HG03196 (cell line): Measurements from ENCODE around the gene BCL2L12.
"Not testable (repeated sequence)": the region's sequence is repeated elsewhere in the genome, so short reads cannot be mapped to it uniquely, and the experiment has no call there.

ENCODE experiments used
- ATAC-seq: cut with Tn5 transposase; IDR thresholded peaks from one replicate; pipeline ENCODE4 v1.9.1; 2021; ENCODE audit not compliant: unreplicated experiment

BCL2L12 gene

DNA sequence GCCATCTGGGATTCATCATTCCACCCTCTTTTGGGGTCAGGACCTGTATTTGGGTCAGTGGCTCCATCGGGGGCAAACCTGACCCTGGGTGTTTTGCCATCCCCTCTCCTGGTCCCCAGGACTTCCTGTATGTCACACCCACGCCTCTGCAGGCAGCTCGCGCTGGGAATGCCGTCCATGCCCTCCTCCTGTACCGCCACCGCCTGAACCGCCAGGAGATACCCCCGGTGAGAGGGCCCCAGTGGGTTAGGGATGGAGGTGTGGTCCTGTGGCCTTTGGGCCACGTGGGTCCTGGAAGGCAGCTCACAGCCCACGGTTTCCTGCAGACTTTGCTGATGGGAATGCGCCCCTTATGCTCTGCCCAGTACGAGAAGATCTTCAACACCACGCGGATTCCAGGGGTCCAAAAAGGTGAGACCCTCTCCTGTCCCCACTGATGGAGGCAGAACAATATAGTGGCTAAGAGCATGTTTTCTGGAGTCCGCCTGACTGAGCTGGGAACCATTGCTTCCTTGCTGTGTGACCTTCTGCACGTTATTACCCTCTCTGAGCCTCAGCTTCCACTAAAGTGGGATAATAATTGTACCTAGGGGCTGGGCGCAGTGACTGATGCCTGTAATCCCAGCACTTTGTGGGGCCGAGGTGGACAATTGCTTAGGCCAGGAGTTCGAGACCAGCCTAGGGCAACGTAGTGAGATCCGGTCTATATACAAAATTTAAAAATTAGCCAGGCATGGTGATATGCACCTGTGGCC lies 39.3 kb downstream of the BCL2L12 start:
- no peak for ATAC-seq

DNA sequence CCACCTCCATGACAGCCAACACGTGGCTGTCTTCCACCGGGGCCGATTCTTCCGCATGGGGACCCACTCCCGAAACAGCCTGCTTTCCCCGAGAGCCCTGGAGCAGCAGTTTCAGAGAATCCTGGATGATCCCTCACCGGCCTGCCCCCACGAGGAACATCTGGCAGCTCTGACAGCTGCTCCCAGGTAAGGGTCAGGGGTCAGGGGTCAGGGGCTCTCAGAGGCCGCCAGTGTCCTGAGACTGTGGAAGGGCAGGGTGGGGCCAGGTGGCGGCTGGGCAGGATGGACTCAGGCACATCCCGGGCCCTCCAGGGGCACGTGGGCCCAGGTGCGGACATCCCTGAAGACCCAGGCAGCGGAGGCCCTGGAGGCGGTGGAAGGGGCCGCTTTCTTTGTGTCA lies 40.2 kb downstream of the BCL2L12 start:
- no peak for ATAC-seq

DNA sequence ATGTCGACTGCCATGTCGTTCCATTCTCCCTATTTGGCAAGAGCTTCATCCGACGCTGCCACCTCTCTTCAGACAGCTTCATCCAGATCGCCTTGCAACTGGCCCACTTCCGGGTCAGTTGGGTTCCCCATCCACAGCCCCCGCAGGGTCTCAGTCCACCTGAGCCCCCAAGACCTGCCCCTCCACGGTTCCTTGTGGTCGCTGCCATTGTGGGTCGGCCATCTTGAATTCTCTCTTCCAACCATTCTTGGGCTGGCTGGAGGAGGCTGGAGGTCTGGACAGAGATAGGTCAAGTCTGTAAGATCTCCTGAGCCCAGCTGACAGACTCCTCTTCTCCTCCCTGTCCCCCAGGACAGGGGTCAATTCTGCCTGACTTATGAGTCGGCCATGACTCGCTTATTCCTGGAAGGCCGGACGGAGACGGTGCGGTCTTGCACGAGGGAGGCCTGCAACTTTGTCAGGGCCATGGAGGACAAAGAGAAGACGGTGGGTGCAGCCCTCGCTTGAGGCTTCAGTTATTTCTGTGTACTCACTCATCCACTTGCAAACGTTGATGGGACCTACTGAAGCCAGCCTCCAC lies 44.7 kb downstream of the BCL2L12 start:
- ATAC-seq: no peak

DNA sequence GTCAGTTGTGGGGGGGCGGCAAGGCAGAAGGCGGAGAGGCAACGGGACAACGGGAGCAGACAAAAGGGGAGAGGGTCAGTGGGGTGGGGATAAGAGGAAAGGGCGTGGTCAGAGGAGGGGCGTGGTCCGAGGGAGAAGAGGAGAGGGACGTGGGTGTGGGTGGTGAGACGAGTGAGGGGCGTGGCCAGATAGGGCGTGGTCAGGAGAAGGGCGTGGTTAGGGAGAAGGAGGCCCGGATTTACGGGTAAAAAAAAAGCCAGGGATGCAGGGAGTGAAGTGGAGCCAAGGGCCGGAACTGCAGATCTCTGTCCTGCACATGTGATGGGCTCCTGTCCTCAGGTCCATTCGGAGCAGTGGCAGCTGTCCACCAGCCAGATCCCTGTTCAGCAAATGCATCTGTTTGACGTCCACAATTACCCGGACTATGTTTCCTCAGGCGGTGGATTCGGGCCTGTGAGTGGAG lies 46.7 kb downstream of the BCL2L12 start:
- ATAC-seq: no peak

DNA sequence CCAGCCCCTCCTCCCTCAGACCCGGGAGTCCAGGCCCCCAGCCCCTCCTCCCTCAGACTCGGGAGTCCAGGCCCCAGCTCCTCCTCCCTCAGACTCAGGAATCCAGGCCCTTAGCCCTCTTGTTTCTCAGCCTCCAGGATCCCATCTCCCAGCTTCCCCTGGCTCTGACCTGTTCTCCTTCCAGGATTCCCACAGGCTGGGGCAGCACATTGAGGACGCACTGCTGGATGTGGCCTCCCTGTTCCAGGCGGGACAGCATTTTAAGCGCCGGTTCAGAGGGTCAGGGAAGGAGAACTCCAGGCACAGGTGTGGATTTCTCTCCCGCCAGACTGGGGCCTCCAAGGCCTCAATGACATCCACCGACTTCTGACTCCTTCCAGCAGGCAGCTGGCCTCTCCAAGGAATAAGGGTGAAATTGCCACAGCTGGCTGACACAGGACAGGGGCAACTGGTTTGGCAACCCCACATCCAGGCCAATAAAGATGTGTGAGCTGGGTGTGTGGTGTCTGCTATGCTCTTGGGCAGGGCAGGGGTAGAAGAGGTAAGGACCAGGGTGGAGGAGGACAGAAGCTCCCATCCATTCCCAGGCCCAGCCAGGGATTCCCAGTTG lies 47.6 kb downstream of the BCL2L12 start:
- ATAC-seq: no peak

DNA sequence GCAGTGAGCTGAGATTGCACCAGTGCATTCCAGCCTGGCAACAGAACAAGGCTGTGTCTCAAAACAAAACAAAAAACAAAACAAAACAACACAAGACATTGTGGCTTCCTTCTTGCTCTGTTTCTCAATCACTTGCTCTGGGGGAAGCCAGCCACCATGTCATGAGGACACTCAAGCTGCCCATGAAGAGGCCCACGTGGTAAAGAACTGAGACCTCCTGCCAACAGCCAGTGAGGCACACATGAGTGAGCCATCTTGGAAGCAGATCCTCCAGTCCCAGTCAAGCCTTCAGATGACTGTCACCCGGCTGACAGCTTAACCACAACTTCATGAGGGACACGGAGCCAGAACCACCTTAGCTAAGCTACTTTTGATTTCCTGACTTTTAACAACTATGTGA lies 50.4 kb downstream of the BCL2L12 start:
- no peak for ATAC-seq

DNA sequence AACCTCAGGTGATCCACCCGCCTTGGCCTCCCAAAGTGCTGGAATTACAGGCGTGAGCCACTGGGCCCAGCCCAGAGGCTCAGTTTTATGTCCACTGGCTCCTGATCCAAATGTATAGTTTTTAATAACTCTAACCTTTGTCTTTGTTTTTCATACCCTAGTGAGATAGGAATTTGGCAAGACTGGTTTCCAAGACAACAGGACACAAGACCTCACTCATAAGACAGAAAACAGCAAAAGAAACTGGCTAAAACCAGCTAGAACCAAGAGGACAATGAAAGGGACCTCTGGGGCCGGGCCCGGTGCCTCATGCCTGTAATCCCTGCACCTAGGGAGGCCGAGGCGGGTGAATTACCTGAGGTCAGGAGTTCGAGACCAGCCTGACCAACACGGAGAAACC lies 52.8 kb downstream of the BCL2L12 start:
- ATAC-seq: no peak

DNA sequence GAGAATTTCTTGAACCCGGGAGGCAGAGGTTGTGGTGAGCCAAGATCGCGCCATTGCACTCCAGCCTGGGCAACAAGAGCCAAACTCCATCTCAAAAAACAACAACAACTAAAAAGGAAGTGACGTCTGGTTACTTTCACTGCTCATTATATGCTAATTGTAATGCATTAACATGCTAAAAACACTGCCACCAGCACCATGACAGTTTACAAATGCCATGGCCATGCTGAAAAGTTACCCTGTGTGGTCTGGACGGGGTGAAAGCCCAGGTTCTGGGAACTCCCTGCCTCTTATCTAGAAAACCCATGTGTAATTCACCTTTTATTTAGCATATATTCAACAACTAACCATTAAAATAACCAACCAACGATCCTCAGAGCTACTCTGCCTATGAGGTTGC lies 53.3 kb downstream of the BCL2L12 start:
- ATAC-seq: no peak

DNA sequence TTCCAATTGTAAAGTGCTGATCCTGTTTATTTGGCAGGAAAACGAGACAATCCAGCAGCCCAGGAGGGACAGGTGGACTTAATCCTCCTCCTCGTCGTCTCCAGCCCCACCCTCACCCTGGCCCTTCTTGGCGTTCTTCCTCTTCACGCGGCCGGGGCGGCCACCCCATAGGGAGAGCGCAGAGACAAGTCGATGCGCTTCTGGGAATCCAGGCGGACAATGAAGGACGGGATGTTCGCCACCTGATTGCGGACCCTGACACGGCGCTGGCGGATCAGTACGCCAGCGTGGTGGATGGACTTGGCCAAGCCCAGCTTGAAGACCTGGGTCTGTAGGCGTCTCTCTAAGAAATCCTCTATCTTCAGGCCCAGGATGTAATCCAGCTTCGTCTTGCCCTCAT lies 53.7 kb downstream of the BCL2L12 start:
- not testable (repeated sequence) for ATAC-seq
